ENCODE results near the gene DEPDC7.
A peak's percentile ranks its signal among the peaks of the same experiment; 100 is the strongest.

The DEPDC7 gene

DNA sequence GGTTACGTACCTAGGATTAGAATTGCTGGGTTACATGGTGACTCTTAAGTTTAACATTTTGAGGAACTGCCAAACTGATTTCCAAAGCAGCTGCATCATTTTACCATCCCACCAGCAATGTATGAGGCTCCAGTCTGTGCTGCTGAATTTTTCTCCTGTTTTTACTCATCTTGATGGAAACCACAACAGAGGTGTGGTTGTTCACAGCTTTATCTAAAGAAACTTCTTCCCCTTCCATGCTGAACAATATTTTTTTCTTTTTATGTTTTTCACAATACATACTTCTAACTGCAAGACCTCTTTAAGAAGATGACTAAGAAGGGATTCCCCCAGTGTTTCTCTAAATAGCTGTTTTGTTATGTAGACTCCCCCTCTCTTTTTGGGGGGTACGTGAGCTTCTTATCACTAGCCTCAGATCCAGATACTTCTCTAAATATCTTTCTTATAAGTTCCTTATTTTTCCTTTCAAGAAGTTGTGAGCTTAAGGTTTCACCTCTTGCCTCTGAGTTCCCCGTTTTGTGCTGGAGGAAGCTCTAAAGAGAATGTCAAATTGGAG, 47.7 kb downstream of the DEPDC7 start:
- TF ChIP-seq, protein P1, sequence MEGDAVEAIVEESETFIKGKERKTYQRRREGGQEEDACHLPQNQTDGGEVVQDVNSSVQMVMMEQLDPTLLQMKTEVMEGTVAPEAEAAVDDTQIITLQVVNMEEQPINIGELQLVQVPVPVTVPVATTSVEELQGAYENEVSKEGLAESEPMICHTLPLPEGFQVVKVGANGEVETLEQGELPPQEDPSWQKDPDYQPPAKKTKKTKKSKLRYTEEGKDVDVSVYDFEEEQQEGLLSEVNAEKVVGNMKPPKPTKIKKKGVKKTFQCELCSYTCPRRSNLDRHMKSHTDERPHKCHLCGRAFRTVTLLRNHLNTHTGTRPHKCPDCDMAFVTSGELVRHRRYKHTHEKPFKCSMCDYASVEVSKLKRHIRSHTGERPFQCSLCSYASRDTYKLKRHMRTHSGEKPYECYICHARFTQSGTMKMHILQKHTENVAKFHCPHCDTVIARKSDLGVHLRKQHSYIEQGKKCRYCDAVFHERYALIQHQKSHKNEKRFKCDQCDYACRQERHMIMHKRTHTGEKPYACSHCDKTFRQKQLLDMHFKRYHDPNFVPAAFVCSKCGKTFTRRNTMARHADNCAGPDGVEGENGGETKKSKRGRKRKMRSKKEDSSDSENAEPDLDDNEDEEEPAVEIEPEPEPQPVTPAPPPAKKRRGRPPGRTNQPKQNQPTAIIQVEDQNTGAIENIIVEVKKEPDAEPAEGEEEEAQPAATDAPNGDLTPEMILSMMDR (IDR thresholded peaks at IDR 0.05; ENCODE audit: borderline replicate concordance, control extremely low read depth, extremely low read depth, insufficient read depth, missing control alignments), result no peak
- peak; percentile 43 for DNase-seq (ENCODE audit: low spot score)

DNA sequence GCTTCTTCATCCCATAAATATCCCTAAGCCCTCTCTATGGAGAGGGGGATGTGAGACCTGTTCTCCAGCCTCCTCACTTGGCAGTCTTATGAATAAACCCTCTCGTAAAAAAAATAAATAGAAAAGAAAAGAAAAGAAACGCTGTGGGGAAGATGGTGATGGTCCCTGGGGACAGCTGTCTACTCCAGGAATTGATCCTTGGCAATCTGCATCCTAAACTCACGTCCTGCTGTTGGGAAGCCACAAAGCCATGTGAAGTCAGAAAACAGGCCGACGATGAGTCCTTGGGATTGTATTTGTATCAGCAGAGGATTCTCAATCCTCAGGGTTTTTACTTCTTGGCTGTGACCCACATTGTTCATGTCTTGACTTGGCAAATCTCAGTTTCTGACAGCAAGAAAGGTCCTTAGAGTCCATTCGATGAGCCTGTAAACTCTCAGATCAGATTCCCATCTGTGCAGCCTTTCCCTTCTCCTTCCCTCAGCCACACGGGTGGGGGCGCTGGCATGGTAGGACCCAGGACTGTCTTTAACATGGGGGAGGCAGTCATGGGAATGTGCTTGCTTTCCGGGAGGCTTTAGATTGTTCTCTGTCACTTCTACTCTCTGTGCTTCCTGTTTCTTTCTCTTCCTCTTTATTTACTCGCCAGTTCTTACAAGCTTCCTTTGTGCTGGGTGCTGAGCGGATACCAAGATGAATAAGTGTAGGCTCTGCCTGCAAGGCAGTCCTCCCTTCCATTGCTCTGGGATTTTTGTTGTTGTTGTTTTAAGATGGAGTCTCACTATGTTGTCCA, 48.6 kb downstream of the DEPDC7 start:
- DNase-seq (ENCODE audit: low spot score), result no peak
- TF ChIP-seq, protein P1 (IDR thresholded peaks at IDR 0.05; ENCODE audit: borderline replicate concordance, control extremely low read depth, extremely low read depth, insufficient read depth, missing control alignments), result no peak
- in situ Hi-C loops (cut with MboI; ENCODE audit: low sequenced_read_pairs, unreplicated experiment), result no loop called here

More for the DNA sequence above, 47.7 kb downstream of the DEPDC7 start:
- in situ Hi-C loops (cut with MboI; ENCODE audit: low sequenced_read_pairs, unreplicated experiment), result no loop called here

DNA sequence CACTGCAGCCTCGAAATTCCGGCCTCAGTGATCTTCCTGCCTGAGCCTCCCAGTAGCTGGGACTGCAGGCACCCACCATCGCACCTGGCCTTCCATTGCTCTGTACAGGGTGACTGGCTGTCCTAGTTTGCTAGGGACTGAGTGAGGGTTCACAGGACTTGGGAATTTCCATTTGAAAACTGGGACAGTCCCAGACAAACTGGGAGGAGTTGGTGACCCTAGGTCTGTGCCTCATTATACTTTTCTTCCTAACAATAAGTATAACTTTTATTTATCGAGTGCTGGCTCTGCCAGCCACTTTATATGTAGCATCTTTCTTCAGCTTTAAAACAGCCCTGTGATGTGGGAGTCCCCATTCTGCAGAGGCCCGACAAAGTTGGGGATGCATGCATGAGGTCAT, 49.2 kb downstream of the DEPDC7 start:
- TF ChIP-seq, protein P1 (IDR thresholded peaks at IDR 0.05; ENCODE audit: borderline replicate concordance, control extremely low read depth, extremely low read depth, insufficient read depth, missing control alignments), result no peak
- peak; percentile 40 for DNase-seq (ENCODE audit: low spot score)
- in situ Hi-C loops (cut with MboI; ENCODE audit: low sequenced_read_pairs, unreplicated experiment), result no loop called here

DNA sequence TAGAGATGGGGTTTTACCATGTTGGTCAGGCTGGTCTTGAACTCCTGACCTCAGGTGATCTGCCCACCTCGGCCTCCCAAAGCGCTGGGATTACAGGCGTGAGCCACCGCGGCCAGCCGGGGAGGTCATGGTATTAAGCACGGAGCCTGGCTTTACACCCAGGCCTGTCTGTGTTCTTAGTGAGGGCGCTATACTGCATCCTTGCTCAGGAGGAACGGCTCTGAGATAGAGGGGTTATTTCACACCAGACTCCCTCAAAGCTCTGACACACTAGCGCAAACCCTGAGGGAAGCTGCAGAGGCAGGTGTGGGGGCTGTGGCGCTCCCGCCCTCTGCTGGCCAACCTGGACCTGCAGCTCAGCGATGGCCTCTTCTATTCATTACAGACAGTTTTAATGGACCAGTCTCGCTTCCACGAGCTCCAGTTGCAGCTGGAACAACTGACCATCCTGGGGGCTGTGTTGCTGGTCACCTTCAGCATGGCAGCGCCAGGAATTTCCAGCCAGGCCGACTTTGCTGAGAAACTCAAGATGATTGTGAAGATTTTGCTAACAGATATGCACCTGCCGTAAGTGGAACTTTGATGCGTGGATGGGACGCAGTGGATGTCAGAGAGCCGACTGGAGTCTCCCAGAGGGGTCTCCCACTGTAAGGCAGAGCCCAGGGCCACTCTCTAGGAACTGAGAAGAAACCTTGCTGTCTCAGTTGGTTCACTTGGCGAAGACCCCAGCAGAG, 49.9 kb downstream of the DEPDC7 start:
- TF ChIP-seq, protein P1 (IDR thresholded peaks at IDR 0.05; ENCODE audit: borderline replicate concordance, control extremely low read depth, extremely low read depth, insufficient read depth, missing control alignments), result peak; percentile 66
- DNase-seq (ENCODE audit: low spot score), result peak; percentile 73
- in situ Hi-C loops (cut with MboI; ENCODE audit: low sequenced_read_pairs, unreplicated experiment), result no loop called here

DNA sequence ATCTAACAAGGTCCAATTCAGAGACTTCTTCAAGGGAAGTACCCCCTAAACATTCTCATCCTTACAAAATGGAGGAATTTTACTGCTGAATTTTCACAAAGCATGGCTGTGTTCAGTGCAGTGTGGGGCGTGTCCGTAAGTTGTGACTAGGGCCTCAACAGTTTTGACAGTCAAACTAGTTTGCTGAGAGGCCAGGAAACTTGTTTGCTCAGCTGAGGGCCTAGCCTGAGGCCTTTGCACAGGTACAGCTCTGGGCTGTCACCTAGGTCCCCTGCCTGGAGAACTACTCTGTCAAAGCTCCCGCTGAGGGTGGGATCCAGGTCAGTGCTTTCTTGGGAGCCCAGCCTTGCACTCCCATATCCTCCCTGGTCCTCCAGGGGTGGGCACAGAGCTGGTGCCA, 51.6 kb downstream of the DEPDC7 start:
- DNase-seq (ENCODE audit: low spot score), result no peak
- TF ChIP-seq, protein P1 (IDR thresholded peaks at IDR 0.05; ENCODE audit: borderline replicate concordance, control extremely low read depth, extremely low read depth, insufficient read depth, missing control alignments), result no peak
- in situ Hi-C loops (cut with MboI; ENCODE audit: low sequenced_read_pairs, unreplicated experiment), result no loop called here

DNA sequence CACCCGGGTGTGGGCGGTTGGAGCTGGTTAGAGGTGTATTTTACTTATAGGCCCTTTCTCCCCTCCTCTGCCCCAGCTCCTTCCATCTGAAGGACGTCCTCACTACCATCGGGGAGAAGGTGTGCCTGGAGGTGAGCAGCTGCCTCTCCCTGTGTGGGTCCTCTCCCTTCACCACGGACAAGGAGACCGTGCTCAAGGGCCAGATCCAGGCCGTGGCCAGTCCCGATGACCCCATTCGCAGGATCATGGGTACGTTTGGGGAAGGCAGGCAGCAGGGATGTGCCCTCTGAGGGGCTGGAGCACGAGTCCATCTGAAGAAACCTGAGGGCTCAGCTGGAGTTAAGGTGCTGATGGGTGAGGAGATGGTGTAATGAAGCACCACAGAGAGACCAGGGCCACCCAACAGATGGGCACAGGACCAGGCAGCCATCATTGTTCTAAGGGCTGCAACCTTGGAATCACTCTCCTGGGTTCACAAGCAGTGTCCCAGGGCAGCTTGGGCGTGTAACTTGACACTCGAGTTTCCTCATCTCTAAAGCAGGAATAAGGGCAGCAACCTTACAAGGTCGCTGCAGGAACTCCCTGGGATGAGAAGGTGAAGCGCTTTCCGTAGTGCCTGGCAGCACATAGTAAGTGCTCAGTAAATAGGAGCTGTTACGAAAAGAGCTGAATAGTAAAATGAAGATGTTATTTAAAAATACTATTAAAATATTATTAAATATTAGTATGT, 53.1 kb downstream of the DEPDC7 start:
- in situ Hi-C loops (cut with MboI; ENCODE audit: low sequenced_read_pairs, unreplicated experiment), result no loop called here
- TF ChIP-seq, protein P1 (IDR thresholded peaks at IDR 0.05; ENCODE audit: borderline replicate concordance, control extremely low read depth, extremely low read depth, insufficient read depth, missing control alignments), result no peak
- DNase-seq (ENCODE audit: low spot score), result no peak

Measured in GM13976 (cell line).